ENCODE measurements around the gene RMDN3. TPM values are rescaled to one million over a fixed set of nuclear protein-coding genes. Genes with fewer than 3 reads are reported as not detected.

The RMDN3 gene
- total and polyA plus RNA-seq, 2 of the 13 experiments (the other 11 are each of a cell fraction or from before 2014, with no cell fraction given): 16.8 to 19.5 TPM

GRCh38 chr15:40754883-40755811 is at the start of gene RMDN3 (continued):
- TF ChIP-seq ZFP91 (CRISPR knock-in tag; IDR thresholded peaks at IDR 0.05; ENCODE audit: borderline replicate concordance) (peak; percentile 68; the same call in 1 of the 2 replicates), ZNF550 (CRISPR knock-in tag; IDR thresholded peaks at IDR 0.05; ENCODE audit: borderline replicate concordance) (no peak), KLF13 (CRISPR knock-in tag; IDR thresholded peaks at IDR 0.05) (no peak), POGK (CRISPR knock-in tag; conservative IDR thresholded peaks at IDR 0.05) (peak; percentile 85), NFATC3 (CRISPR knock-in tag; IDR thresholded peaks at IDR 0.05) (no peak), ZNF232 (CRISPR knock-in tag; IDR thresholded peaks at IDR 0.05; ENCODE audit: borderline replicate concordance) (no peak; the same call in 1 of the 2 replicates), ZNF841 (CRISPR knock-in tag; IDR thresholded peaks at IDR 0.05; ENCODE audit: borderline replicate concordance) (no peak), ZFP90 (CRISPR knock-in tag; IDR thresholded peaks at IDR 0.05; ENCODE audit: borderline replicate concordance) (no peak), ZNF569 (CRISPR knock-in tag; IDR thresholded peaks at IDR 0.05; ENCODE audit: borderline replicate concordance) (no peak), E2F2 (CRISPR knock-in tag; IDR thresholded peaks at IDR 0.05; ENCODE audit: borderline replicate concordance) (no peak; the same call in 1 of the 2 replicates), SALL1 (CRISPR knock-in tag; IDR thresholded peaks at IDR 0.05) (peak; percentile 72), ZGPAT (CRISPR knock-in tag; IDR thresholded peaks at IDR 0.05) (peak; percentile 77), NFYC (CRISPR knock-in tag; IDR thresholded peaks at IDR 0.05) (peak; percentile 37; the same call in 1 of the 2 replicates), MZF1 (CRISPR knock-in tag; IDR thresholded peaks at IDR 0.05; ENCODE audit: borderline replicate concordance) (no peak), ZBTB39 (CRISPR knock-in tag; IDR thresholded peaks at IDR 0.05) (no peak), CENPT (CRISPR knock-in tag; IDR thresholded peaks at IDR 0.05; ENCODE audit: low read depth) (no peak; the same call in 1 of the 2 replicates), NKX3-1 (CRISPR knock-in tag; IDR thresholded peaks at IDR 0.05) (no peak), ZNF839 (CRISPR knock-in tag; IDR thresholded peaks at IDR 0.05; ENCODE audit: borderline replicate concordance) (no peak)

Measured in HepG2 (cell line).